ENCODE measurements around the gene SVBP. TPM values are rescaled to one million over a fixed set of nuclear protein-coding genes. Genes with fewer than 3 reads are reported as not detected.

SVBP gene
- total RNA-seq, 4 donors from 2014 or later = 18.6 to 76.0 (median 44.9) TPM

- Histone ChIP-seq H3K27ac (no peak overlapping the region), H3K9me3 (no peaks in the 10 kb centered on the region), H3K36me3 (peaks cover 0 to 18% (median 0%) of the 10 kb centered on the region in 3 donors), H3K4me1 (peaks cover 0 to 46% (median 18%) of the 10 kb centered on the region in 4 donors), H3K4me3 (no peak overlapping the region), H3K27me3 (no peaks in the 10 kb centered on the region)
- TF ChIP-seq POLR2A (IDR thresholded peaks at IDR 0.05) (no peak), CTCF (IDR thresholded peaks at IDR 0.05) (no peak), EP300 (IDR thresholded peaks at IDR 0.05) (no peak)
- no peak for DNase-seq (ENCODE audit: low spot score in 2 of 2)
- WGBS, 2 donors = 92 to 94% methylated on average over 3 of the region's 3 CpGs
Observed at GRCh38 chr1:42769811-42770210, 47.4 kb downstream of the SVBP start.

- no peak for TF ChIP-seq EP300 (IDR thresholded peaks at IDR 0.05)
- TF ChIP-seq POLR2A (IDR thresholded peaks at IDR 0.05) = no peak
- no peak for TF ChIP-seq CTCF (IDR thresholded peaks at IDR 0.05)
- peaks cover 0 to 1% (median 0%) of the 10 kb centered on the region in 3 donors for H3K36me3 ChIP-seq
- no peaks in the 10 kb centered on the region for H3K9me3 ChIP-seq
- H3K27me3 ChIP-seq = no peaks in the 10 kb centered on the region
- peaks cover 0 to 60% (median 25%) of the 10 kb centered on the region in 4 donors for H3K4me1 ChIP-seq
- H3K27ac ChIP-seq = peak overlapping the region in 1 of 4 donors; percentile 92
- peak overlapping the region in 3 of 4 donors; percentile 82 to 94 (median 87) for H3K4me3 ChIP-seq
- no peak for DNase-seq (ENCODE audit: low spot score in 2 of 2)
- WGBS, 2 donors = 83 to 86% methylated on average over 2 of the region's 2 CpGs
Observed at GRCh38 chr1:42768172-42768571, 49.0 kb downstream of the SVBP start.

- peak overlapping the region; percentile 64 to 96 (median 91) for H3K27ac ChIP-seq
- DNase-seq (ENCODE audit: low spot score in 2 of 2) = no peak
- TF ChIP-seq EP300 (IDR thresholded peaks at IDR 0.05) (no peak), CTCF (IDR thresholded peaks at IDR 0.05) (no peak), POLR2A (IDR thresholded peaks at IDR 0.05) (no peak)
- H3K4me3 ChIP-seq = peak overlapping the region; percentile 82 to 94 (median 88)
- H3K4me1 ChIP-seq = peaks cover 0 to 67% (median 26%) of the 10 kb centered on the region in 4 donors
- no peaks in the 10 kb centered on the region for H3K9me3 ChIP-seq
- 3 to 5% methylated on average over 18 to 23 of the region's 23 CpGs for WGBS, 2 donors
- no peaks in the 10 kb centered on the region for H3K27me3 ChIP-seq
- no peaks in the 10 kb centered on the region for H3K36me3 ChIP-seq
Observed at GRCh38 chr1:42767510-42768000, 49.6 kb downstream of the SVBP start.

- H3K27me3 ChIP-seq = no peaks in the 10 kb centered on the region
- peaks cover 0 to 2% (median 0%) of the 10 kb centered on the region in 3 donors for H3K36me3 ChIP-seq
- WGBS, 2 donors = 0 to 1% methylated on average over 47 to 67 of the region's 82 CpGs
- TF ChIP-seq EP300 (IDR thresholded peaks at IDR 0.05) (peak; percentile 98 to 99), CTCF (IDR thresholded peaks at IDR 0.05) (peak in 1 of 5 experiments; percentile 20), POLR2A (IDR thresholded peaks at IDR 0.05) (peak; percentile 98)
- peak within 1 kb of the TSS; percentile 82 to 94 (median 88) for H3K4me3 ChIP-seq
- peak; percentile 99 for DNase-seq (ENCODE audit: low spot score in 2 of 2)
- H3K9me3 ChIP-seq = no peaks in the 10 kb centered on the region
- peak within 1 kb of the TSS; percentile 66 to 96 (median 92) for H3K27ac ChIP-seq
- H3K4me1 ChIP-seq = peaks cover 0 to 73% (median 28%) of the 10 kb centered on the region in 4 donors
Observed at GRCh38 chr1:42766741-42767509, 50.3 kb downstream of the SVBP start, which contains the start of the genes C1orf50 and P3H1. TSS of gene C1orf50 (plus strand) at chr1:42767249. CDS start at chr1:42767312, 63 bp downstream. TSS of gene P3H1 (minus strand) at chr1:42767028. CDS start at chr1:42766971, 57 bp downstream.
